SU-DHL-6 (cell line): Measurements from ENCODE around the gene UBR4.

Experiments used
- EZH2phosphoT487 ChIP-seq: fragments of 200-600 bp; sonication (generic), shearing (Covaris generic); conservative IDR thresholded peaks from 2 replicates; pipeline ENCODE4 v1.6.1; 2018; ENCODE audit warnings: mild to moderate bottlenecking, antibody characterized with exemption, low read length, moderate library complexity, mixed read lengths
- TF ChIP-seq, protein P1 (sequence below): fragments of 200-600 bp; sonication (generic); IDR thresholded peaks from one replicate; pipeline ENCODE4 v1.5.1; 2017; ENCODE audit warnings: antibody characterized with exemption, mild to moderate bottlenecking, low read length, moderate library complexity; ENCODE audit not compliant: insufficient read depth, poor library complexity, severe bottlenecking

DNA sequence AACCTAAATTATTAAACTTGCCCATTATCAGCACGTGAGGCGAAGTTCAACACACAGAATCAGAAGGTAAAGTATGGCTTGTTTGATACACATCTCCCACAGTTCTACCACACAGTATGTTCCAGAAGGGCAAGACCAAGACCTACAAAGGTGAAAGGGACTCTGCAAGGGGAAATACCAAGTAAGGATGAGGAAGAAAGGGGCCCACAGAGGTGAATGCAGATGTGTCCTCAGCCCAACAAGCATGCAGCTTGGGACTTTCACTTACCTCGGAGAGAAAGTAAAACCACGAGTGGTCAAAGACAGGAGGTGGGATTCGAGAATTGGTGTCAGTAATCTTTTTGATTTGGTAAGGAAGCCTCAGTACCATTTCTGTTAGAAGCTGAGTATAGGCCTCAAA, 85.8 kb downstream of the UBR4 start:
- TF ChIP-seq, protein P1, sequence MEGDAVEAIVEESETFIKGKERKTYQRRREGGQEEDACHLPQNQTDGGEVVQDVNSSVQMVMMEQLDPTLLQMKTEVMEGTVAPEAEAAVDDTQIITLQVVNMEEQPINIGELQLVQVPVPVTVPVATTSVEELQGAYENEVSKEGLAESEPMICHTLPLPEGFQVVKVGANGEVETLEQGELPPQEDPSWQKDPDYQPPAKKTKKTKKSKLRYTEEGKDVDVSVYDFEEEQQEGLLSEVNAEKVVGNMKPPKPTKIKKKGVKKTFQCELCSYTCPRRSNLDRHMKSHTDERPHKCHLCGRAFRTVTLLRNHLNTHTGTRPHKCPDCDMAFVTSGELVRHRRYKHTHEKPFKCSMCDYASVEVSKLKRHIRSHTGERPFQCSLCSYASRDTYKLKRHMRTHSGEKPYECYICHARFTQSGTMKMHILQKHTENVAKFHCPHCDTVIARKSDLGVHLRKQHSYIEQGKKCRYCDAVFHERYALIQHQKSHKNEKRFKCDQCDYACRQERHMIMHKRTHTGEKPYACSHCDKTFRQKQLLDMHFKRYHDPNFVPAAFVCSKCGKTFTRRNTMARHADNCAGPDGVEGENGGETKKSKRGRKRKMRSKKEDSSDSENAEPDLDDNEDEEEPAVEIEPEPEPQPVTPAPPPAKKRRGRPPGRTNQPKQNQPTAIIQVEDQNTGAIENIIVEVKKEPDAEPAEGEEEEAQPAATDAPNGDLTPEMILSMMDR: no peak
- no peak for TF ChIP-seq EZH2phosphoT487
